ENCODE data around the gene GRK2. TPM values are rescaled to one million over a fixed set of nuclear protein-coding genes. Genes with fewer than 3 reads are reported as not detected.

The GRK2 gene
- total and polyA plus RNA-seq, 2 donors (not counting 1 experiment from before 2014, with no cell fraction given): 20.1 to 28.9 TPM

DNA sequence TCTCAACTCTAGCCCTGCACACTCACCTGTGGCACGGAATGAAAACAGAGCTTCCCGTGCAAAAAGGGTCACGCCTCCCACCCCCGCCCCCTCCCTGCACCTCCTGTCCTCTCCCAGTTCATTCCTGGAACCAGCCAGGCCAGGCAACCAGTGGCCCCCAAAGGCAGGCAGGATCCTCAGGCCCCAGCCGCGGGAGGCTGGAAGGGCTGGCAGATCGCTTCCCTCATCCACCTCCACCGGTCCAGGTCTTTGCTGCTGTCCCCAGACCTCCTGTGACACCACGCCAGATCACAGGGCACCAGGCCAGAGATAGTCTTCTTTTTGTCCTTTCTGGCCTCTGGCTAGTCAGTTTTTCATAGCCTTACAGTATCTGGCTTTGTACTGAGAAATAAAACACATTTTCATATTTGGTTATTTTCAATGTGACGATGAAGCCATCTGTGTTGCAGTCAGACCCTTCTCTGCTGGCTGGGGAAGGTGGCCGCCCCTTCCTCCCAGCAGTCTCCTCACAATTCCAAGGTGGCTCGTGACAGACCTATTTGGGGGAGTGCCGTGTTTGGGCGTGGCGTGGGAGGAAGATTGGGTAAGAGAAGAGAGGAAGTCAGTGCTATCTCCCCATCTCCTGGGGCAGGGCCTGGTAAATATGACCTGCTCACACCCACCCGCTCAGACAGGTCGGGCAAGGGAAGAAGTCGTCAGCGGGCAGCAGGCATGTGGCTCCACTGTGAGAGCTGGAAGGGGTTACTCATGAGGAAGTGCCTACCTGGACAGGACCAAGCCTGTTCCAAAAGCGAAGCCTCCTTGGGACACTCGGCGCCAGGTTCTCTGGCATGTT is 46.1 kb downstream of the GRK2 start:
- DNase-seq (ENCODE audit: low read depth in 2 of 2): no peak
- TF ChIP-seq, protein P1, sequence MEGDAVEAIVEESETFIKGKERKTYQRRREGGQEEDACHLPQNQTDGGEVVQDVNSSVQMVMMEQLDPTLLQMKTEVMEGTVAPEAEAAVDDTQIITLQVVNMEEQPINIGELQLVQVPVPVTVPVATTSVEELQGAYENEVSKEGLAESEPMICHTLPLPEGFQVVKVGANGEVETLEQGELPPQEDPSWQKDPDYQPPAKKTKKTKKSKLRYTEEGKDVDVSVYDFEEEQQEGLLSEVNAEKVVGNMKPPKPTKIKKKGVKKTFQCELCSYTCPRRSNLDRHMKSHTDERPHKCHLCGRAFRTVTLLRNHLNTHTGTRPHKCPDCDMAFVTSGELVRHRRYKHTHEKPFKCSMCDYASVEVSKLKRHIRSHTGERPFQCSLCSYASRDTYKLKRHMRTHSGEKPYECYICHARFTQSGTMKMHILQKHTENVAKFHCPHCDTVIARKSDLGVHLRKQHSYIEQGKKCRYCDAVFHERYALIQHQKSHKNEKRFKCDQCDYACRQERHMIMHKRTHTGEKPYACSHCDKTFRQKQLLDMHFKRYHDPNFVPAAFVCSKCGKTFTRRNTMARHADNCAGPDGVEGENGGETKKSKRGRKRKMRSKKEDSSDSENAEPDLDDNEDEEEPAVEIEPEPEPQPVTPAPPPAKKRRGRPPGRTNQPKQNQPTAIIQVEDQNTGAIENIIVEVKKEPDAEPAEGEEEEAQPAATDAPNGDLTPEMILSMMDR (conservative IDR thresholded peaks at IDR 0.05 in 1 of 2, IDR thresholded peaks at IDR 0.05 in 1 of 2; ENCODE audit: low read depth in 1 of 2, low read length in 2 of 2): no peak
- no peak for TF ChIP-seq EZH2 (IDR thresholded peaks at IDR 0.05; ENCODE audit: low read length, missing control alignments)
- Histone ChIP-seq H2AFZ (ENCODE audit: low read length) (no peak overlapping the region), H3K36me3 (ENCODE audit: control insufficient read depth, insufficient read depth, low read length) (peaks cover 2% of the 10 kb centered on the region), H4K20me1 (ENCODE audit: control insufficient read depth, extremely low read depth, insufficient read depth, low read length) (no peaks in the 10 kb centered on the region), H3K9ac (ENCODE audit: insufficient read depth, low read length) (no peak overlapping the region), H3K4me1 (ENCODE audit: control insufficient read depth, extremely low read depth, insufficient read depth, low read length) (no peaks in the 10 kb centered on the region), H3K27me3 (ENCODE audit: control insufficient read depth, insufficient read depth, low read length) (no peaks in the 10 kb centered on the region), H3K27ac (ENCODE audit: insufficient read depth, low read length) (no peak overlapping the region), H3K9me3 (ENCODE audit: control insufficient read depth, insufficient read depth, low read depth, low read length) (no peaks in the 10 kb centered on the region), H3K79me2 (ENCODE audit: control insufficient read depth, insufficient read depth, low read length) (no peaks in the 10 kb centered on the region), H3K4me2 (ENCODE audit: extremely low read depth, insufficient read depth, low read length) (no peak overlapping the region), H3K4me3 (replicated peaks in 1 of 4; ENCODE audit: control extremely low read depth in 1 of 4, insufficient read depth in 1 of 4, low read depth in 3 of 4, low read length in 4 of 4) (no peak overlapping the region)

DNA sequence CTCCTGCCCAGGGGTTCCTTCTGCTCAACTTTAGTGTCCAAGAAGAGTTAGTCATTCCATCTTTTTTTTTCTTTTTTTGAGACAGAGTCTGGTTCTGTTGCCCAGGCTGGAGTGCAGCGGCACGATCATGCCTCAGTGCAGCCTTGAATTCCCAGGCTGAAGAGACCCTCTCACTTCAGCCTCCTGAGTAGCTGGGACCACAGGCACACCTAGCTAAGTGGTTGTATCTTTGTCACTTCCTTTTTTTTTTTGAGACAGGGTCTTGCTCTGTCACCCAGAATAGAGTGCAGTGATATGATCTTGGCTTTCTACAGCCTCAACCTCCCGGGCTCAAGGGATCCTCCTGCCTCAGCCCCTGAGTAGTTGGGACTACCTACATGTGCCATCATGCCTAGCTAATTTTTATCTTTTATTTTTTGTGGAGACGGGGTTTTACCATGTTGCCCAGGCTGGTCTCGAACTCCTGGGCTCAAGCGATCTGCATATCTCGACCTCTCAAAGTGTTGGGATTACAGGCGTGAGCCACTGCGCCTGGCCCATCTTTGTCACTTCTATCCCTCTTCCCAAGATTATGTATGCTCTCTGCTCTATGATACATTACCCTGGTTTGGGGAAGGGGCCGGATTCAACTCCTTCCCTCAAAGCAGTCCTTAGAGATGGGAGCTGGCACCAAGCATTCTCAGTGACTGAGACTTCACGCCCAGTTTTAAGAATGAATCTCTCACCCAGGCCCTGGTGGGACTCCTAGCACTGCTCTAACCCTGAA is 47.0 kb downstream of the GRK2 start:
- Histone ChIP-seq H3K4me1 (ENCODE audit: control insufficient read depth, extremely low read depth, insufficient read depth, low read length) (no peaks in the 10 kb centered on the region), H3K36me3 (ENCODE audit: control insufficient read depth, insufficient read depth, low read length) (peaks cover 2% of the 10 kb centered on the region), H3K9me3 (ENCODE audit: control insufficient read depth, insufficient read depth, low read depth, low read length) (no peaks in the 10 kb centered on the region), H3K27me3 (ENCODE audit: control insufficient read depth, insufficient read depth, low read length) (no peaks in the 10 kb centered on the region), H3K4me2 (ENCODE audit: extremely low read depth, insufficient read depth, low read length) (no peak overlapping the region), H3K9ac (ENCODE audit: insufficient read depth, low read length) (no peak overlapping the region), H4K20me1 (ENCODE audit: control insufficient read depth, extremely low read depth, insufficient read depth, low read length) (no peaks in the 10 kb centered on the region), H3K79me2 (ENCODE audit: control insufficient read depth, insufficient read depth, low read length) (no peaks in the 10 kb centered on the region), H3K27ac (ENCODE audit: insufficient read depth, low read length) (no peak overlapping the region), H3K4me3 (replicated peaks in 1 of 4; ENCODE audit: control extremely low read depth in 1 of 4, insufficient read depth in 1 of 4, low read depth in 3 of 4, low read length in 4 of 4) (no peak overlapping the region), H2AFZ (ENCODE audit: low read length) (no peak overlapping the region)
- TF ChIP-seq, protein P1 (conservative IDR thresholded peaks at IDR 0.05 in 1 of 2, IDR thresholded peaks at IDR 0.05 in 1 of 2; ENCODE audit: low read depth in 1 of 2, low read length in 2 of 2): no peak
- TF ChIP-seq EZH2 (IDR thresholded peaks at IDR 0.05; ENCODE audit: low read length, missing control alignments): no peak
- no peak for DNase-seq (ENCODE audit: low read depth in 2 of 2)

DNA sequence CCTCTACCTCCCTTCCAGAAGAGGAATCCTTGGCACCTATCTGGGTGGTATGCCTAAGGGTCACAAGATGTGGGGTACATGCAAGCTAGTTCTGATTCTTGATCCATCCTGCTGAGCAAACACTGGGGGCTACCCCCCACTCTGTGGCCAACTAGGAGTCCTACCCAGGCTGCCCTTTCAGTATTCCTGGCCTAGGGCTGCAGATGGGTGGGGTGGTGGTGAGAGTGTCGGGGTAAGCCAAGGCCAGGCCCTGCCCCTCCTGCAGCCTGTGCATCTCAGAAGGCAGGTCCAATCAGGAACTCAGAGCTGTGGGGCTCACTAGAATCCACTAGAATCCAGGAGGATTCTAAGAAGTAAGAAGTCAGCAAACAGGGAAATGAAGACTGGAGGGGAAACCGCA is 47.9 kb downstream of the GRK2 start:
- H3K4me1 ChIP-seq (ENCODE audit: control insufficient read depth, extremely low read depth, insufficient read depth, low read length): peaks cover 2% of the 10 kb centered on the region
- no peak overlapping the region for H3K4me2 ChIP-seq (ENCODE audit: extremely low read depth, insufficient read depth, low read length)
- no peaks in the 10 kb centered on the region for H3K9me3 ChIP-seq (ENCODE audit: control insufficient read depth, insufficient read depth, low read depth, low read length)
- H4K20me1 ChIP-seq (ENCODE audit: control insufficient read depth, extremely low read depth, insufficient read depth, low read length): no peaks in the 10 kb centered on the region
- no peaks in the 10 kb centered on the region for H3K79me2 ChIP-seq (ENCODE audit: control insufficient read depth, insufficient read depth, low read length)
- no peaks in the 10 kb centered on the region for H3K27me3 ChIP-seq (ENCODE audit: control insufficient read depth, insufficient read depth, low read length)
- no peak overlapping the region for H2AFZ ChIP-seq (ENCODE audit: low read length)
- no peak for DNase-seq (ENCODE audit: low read depth in 2 of 2)
- H3K9ac ChIP-seq (ENCODE audit: insufficient read depth, low read length): no peak overlapping the region
- TF ChIP-seq, protein P1 (conservative IDR thresholded peaks at IDR 0.05 in 1 of 2, IDR thresholded peaks at IDR 0.05 in 1 of 2; ENCODE audit: low read depth in 1 of 2, low read length in 2 of 2): no peak
- no peak for TF ChIP-seq EZH2 (IDR thresholded peaks at IDR 0.05; ENCODE audit: low read length, missing control alignments)
- H3K4me3 ChIP-seq (replicated peaks in 1 of 4; ENCODE audit: control extremely low read depth in 1 of 4, insufficient read depth in 1 of 4, low read depth in 3 of 4, low read length in 4 of 4): no peak overlapping the region
- H3K36me3 ChIP-seq (ENCODE audit: control insufficient read depth, insufficient read depth, low read length): peaks cover 2% of the 10 kb centered on the region
- no peak overlapping the region for H3K27ac ChIP-seq (ENCODE audit: insufficient read depth, low read length)
